Type B pancreatic cell (in vitro differentiated cells): Measurements from ENCODE around the gene ERCC8. TPM values are rescaled to one million over a fixed set of nuclear protein-coding genes. Genes with fewer than 3 reads are reported as not detected.

Source experiments
- DNase-seq: peaks from one replicate; pipeline ENCODE4 v3.0.0; 2021; ENCODE audit warnings: mixed read lengths; ENCODE audit not compliant: unreplicated experiment; ENCODE audit errors: extremely low spot score
- H3K27ac Mint-ChIP-seq: 2 replicates; pipeline ENCODE4 v1.8.0; 2021; ENCODE audit warnings: mild to moderate bottlenecking, mixed read lengths
- H3K27me3 Mint-ChIP-seq: 2 replicates; pipeline ENCODE4 v1.8.0; 2021; ENCODE audit warnings: mixed read lengths
- H3K36me3 Mint-ChIP-seq: 2 replicates; pipeline ENCODE4 v1.8.0; 2021; ENCODE audit warnings: mixed read lengths
- H3K4me1 Mint-ChIP-seq: one replicate; pipeline ENCODE4 v1.8.0; 2021; ENCODE audit warnings: mixed read lengths; ENCODE audit not compliant: unreplicated experiment
- H3K4me3 Mint-ChIP-seq: 2 replicates; pipeline ENCODE4 v1.8.0; 2021; ENCODE audit warnings: mild to moderate bottlenecking, mixed read lengths
- H3K9me3 Mint-ChIP-seq: 2 replicates; pipeline ENCODE4 v1.8.0; 2021; ENCODE audit warnings: mixed read lengths
- total RNA-seq: library from RNA; stranded (reverse); gene quantifications from 2 replicates; pipeline ENCODE4 v1.2.1, GENCODE V29; 2021; ENCODE audit warnings: low replicate concordance
- TF ChIP-seq, protein P1 (sequence below): fragments of 200-600 bp; sonication (generic); conservative IDR thresholded peaks from 2 replicates; pipeline ENCODE4 v1.5.0; 2021; ENCODE audit warnings: antibody characterized with exemption, mild to moderate bottlenecking

Gene ERCC8
- total RNA-seq, 1 donor from 2014 or later = 15.4 TPM

DNA sequence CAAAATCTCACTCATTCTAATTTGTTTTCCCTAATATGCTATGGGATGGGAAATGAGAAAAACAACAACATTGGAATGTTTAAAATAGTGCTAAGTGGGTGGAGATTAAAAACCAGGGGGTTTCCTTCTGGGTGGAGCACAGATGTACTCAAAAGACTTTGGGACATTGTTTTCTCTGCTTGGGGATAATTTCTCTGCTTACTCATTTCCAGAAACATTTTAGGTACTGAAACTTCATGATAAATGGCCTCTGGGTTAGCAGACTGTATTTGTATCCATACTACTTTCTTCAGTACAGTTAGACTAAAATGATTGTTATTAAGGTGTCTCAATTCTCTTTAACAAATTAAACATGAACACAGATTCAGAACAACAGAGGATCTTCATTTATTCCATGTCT lies 118.2 kb downstream of the ERCC8 start:
- Mint-ChIP-seq H3K36me3 (no peaks in the 10 kb centered on the region), H3K9me3 (no peaks in the 10 kb centered on the region), H3K27ac (no peak overlapping the region), H3K4me3 (no peak overlapping the region), H3K4me1 (no peaks in the 10 kb centered on the region), H3K27me3 (no peaks in the 10 kb centered on the region)
- TF ChIP-seq, protein P1, sequence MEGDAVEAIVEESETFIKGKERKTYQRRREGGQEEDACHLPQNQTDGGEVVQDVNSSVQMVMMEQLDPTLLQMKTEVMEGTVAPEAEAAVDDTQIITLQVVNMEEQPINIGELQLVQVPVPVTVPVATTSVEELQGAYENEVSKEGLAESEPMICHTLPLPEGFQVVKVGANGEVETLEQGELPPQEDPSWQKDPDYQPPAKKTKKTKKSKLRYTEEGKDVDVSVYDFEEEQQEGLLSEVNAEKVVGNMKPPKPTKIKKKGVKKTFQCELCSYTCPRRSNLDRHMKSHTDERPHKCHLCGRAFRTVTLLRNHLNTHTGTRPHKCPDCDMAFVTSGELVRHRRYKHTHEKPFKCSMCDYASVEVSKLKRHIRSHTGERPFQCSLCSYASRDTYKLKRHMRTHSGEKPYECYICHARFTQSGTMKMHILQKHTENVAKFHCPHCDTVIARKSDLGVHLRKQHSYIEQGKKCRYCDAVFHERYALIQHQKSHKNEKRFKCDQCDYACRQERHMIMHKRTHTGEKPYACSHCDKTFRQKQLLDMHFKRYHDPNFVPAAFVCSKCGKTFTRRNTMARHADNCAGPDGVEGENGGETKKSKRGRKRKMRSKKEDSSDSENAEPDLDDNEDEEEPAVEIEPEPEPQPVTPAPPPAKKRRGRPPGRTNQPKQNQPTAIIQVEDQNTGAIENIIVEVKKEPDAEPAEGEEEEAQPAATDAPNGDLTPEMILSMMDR = no peak
- no peak for DNase-seq

Other genes starting within 250 kb of the ERCC8 start
- gene DEPDC1B, start 244.9 kb downstream of the ERCC8 start, total RNA-seq = 14.0 and 29.1 TPM in 2 replicates
- 10.3 and 24.3 TPM in 2 replicates for gene ELOVL7, start 100.8 kb downstream of the ERCC8 start, total RNA-seq
- 22.1 and 27.5 TPM in 2 replicates for gene NDUFAF2, start 135 bp upstream of the ERCC8 start, total RNA-seq
- gene SMIM15, start 217.4 kb upstream of the ERCC8 start, total RNA-seq = 60.4 and 76.6 TPM in 2 replicates